DND-41 (cell line): ENCODE data around the gene ITM2B.

Experiments
- ATAC-seq: fragments of 200-7000 bp; cut with Tn5 transposase; 3 replicates; pipeline ENCODE4 v1.9.1; 2021; ENCODE audit warnings: low read depth; ENCODE audit not compliant: insufficient read depth
- DNase-seq: peaks from one replicate; pipeline ENCODE4 v3.0.0-alpha.2; 2020
- H2AFZ ChIP-seq: 2 replicates; pipeline ENCODE4 v1.6.0; 2012; ENCODE audit warnings: low read depth, low read length
- H3K27ac ChIP-seq: 2 replicates; pipeline ENCODE4 v1.5.1; 2012; ENCODE audit warnings: low read length, inconsistent platforms
- H3K27me3 ChIP-seq: fragments of 200-600 bp; sonication (generic); 2 replicates; pipeline ENCODE4 v1.6.0; 2012; ENCODE audit warnings: low read length, mild to moderate bottlenecking, inconsistent platforms; ENCODE audit not compliant: insufficient read depth, poor library complexity
- H3K36me3 ChIP-seq: 2 replicates; pipeline ENCODE4 v1.5.1; 2012; ENCODE audit warnings: low read length, inconsistent platforms; ENCODE audit not compliant: insufficient read depth
- H3K4me1 ChIP-seq: 2 replicates; pipeline ENCODE4 v1.5.1; 2012; ENCODE audit warnings: mild to moderate bottlenecking, low read length; ENCODE audit not compliant: insufficient read depth
- H3K4me2 ChIP-seq: 2 replicates; pipeline ENCODE4 v1.6.0; 2012; ENCODE audit warnings: mild to moderate bottlenecking, moderate library complexity, low read length, inconsistent platforms; ENCODE audit not compliant: insufficient read depth
- H3K4me3 ChIP-seq, 2 experiments: fragments of 200-600 bp in 1 of 2; shearing (Covaris generic) in 1 of 2; 2 replicates each; pipeline ENCODE4 v1.5.1; 2012 to 2016; ENCODE audit warnings: inconsistent platforms in 2 of 2, low read length in 2 of 2, mild to moderate bottlenecking in 2 of 2, low read depth in 1 of 2, moderate library complexity in 1 of 2
- H3K79me2 ChIP-seq: 2 replicates; pipeline ENCODE4 v1.6.0; 2012; ENCODE audit warnings: low read length, inconsistent platforms; ENCODE audit not compliant: insufficient read depth
- H3K9ac ChIP-seq: 2 replicates; pipeline ENCODE4 v1.6.0; 2012; ENCODE audit warnings: low read depth, mild to moderate bottlenecking, inconsistent platforms, low read length, moderate library complexity
- H3K9me3 ChIP-seq: 2 replicates; pipeline ENCODE4 v1.5.1; 2012; ENCODE audit warnings: low read length, moderate library complexity, mild to moderate bottlenecking, inconsistent platforms; ENCODE audit not compliant: insufficient read depth, severe bottlenecking
- H4K20me1 ChIP-seq: 2 replicates; pipeline ENCODE4 v1.6.0; 2012; ENCODE audit warnings: low read length; ENCODE audit not compliant: insufficient read depth
- CTCF ChIP-seq: IDR thresholded peaks from 2 replicates; pipeline ENCODE4 v1.5.1; 2012; ENCODE audit warnings: borderline replicate concordance, low read length, moderate library complexity, mild to moderate bottlenecking; ENCODE audit not compliant: poor library complexity, severe bottlenecking; ENCODE audit errors: extremely low read depth
- EZH2 ChIP-seq: IDR thresholded peaks from 3 replicates; pipeline ENCODE4 v1.6.1; 2012; ENCODE audit warnings: borderline replicate concordance, low read depth, mild to moderate bottlenecking, moderate library complexity, low read length, inconsistent platforms; ENCODE audit not compliant: severe bottlenecking

Gene ITM2B

DNA sequence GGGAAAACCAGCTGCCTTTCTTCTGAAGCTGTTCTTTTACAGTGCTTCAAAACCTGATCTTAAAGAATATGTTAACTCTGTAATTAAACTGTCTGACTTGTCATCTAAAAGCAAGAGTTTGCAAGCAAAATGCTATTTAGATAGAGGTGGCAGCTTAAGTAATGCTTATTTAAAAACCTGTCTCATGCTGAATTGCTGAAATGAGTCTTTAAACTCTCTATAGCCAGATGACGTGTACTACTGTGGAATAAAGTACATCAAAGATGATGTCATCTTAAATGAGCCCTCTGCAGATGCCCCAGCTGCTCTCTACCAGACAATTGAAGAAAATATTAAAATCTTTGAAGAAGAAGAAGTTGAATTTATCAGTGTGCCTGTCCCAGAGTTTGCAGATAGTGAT lies 22.9 kb downstream of the ITM2B start:
- Histone ChIP-seq H3K79me2 (peaks cover 37% of the 10 kb centered on the region), H3K4me1 (no peaks in the 10 kb centered on the region), H3K36me3 (peaks cover 80% of the 10 kb centered on the region), H3K4me3 (no peak overlapping the region), H3K27ac (no peak overlapping the region), H3K4me2 (no peak overlapping the region), H3K9ac (no peak overlapping the region), H3K27me3 (no peaks in the 10 kb centered on the region), H3K9me3 (no peaks in the 10 kb centered on the region), H4K20me1 (peaks cover 11% of the 10 kb centered on the region; the same call in 1 of the 2 replicates), H2AFZ (no peak overlapping the region)
- ATAC-seq (no peak), DNase-seq (no peak)
- TF ChIP-seq EZH2 (no peak), CTCF (no peak)

DNA sequence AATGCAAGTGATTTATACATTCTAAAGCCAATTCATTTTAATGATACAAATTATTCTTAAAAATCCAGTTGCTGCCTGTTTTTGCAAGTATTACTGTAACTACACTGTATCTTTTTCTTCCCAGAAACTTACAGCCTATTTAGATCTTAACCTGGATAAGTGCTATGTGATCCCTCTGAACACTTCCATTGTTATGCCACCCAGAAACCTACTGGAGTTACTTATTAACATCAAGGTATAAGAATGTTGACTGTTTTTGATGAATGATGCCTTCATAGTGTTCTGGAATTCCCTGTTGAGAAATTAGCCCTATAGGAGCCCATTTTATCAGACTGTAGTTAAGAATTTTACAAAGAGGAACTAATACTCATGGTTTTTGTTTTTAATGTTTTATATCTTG lies 25.0 kb downstream of the ITM2B start:
- no peak overlapping the region for H3K9ac ChIP-seq
- no peak for TF ChIP-seq CTCF
- no peak for TF ChIP-seq EZH2
- no peaks in the 10 kb centered on the region for H3K9me3 ChIP-seq
- no peak overlapping the region for H3K27ac ChIP-seq
- H3K4me1 ChIP-seq: no peaks in the 10 kb centered on the region
- H3K36me3 ChIP-seq: peaks cover 93% of the 10 kb centered on the region
- H4K20me1 ChIP-seq: 0 out of 2 replicates have a peak, but pooled peaks cover 4% of the 10 kb centered on the region
- ATAC-seq: no peak
- no peak overlapping the region for H3K4me2 ChIP-seq
- H3K27me3 ChIP-seq: no peaks in the 10 kb centered on the region
- DNase-seq: no peak
- H3K4me3 ChIP-seq: no peak overlapping the region
- H3K79me2 ChIP-seq: peaks cover 17% of the 10 kb centered on the region
- H2AFZ ChIP-seq: no peak overlapping the region

DNA sequence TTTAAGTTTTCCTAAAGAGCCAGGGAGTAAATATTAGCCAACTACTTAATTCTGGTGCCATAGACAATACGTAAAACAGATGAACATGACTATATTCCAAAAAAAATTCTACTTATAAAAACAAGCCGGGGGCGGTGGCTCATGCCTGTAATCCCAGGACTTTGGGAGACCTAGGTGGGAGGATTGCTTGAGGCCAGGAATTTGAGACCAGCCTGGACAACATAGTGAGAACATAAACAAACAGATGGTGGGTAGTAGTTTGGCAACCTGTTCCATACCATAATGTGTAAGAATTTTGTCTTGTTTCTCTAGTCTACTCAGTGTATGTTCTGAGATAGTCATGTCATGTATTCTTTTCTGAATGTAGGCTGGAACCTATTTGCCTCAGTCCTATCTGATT lies 25.4 kb downstream of the ITM2B start:
- peaks cover 95% of the 10 kb centered on the region for H3K36me3 ChIP-seq
- H3K9me3 ChIP-seq: no peaks in the 10 kb centered on the region
- no peak overlapping the region for H3K4me2 ChIP-seq
- H3K27ac ChIP-seq: no peak overlapping the region
- H3K4me1 ChIP-seq: no peaks in the 10 kb centered on the region
- no peak overlapping the region for H3K9ac ChIP-seq
- H2AFZ ChIP-seq: no peak overlapping the region
- H3K79me2 ChIP-seq: peaks cover 14% of the 10 kb centered on the region
- TF ChIP-seq CTCF: no peak
- no peak overlapping the region for H3K4me3 ChIP-seq
- H4K20me1 ChIP-seq: 0 out of 2 replicates have a peak, but pooled peaks cover 3% of the 10 kb centered on the region
- ATAC-seq (no peak), DNase-seq (no peak)
- no peaks in the 10 kb centered on the region for H3K27me3 ChIP-seq

DNA sequence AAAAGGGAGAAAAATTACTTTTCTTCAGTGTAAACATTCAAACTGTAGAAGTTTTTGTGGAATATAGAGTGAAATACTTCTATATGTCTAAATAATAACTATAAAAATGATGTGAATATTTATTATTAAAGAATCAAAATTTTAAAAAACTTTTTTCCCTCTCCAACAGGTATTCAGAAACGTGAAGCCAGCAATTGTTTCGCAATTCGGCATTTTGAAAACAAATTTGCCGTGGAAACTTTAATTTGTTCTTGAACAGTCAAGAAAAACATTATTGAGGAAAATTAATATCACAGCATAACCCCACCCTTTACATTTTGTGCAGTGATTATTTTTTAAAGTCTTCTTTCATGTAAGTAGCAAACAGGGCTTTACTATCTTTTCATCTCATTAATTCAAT lies 28.0 kb downstream of the ITM2B start:
- ATAC-seq (no peak), DNase-seq (no peak)
- H3K4me3 ChIP-seq: no peak overlapping the region
- H3K79me2 ChIP-seq: peaks cover 5% of the 10 kb centered on the region; the same call in 1 of the 2 replicates
- no peak overlapping the region for H3K9ac ChIP-seq
- H3K4me1 ChIP-seq: no peaks in the 10 kb centered on the region
- no peaks in the 10 kb centered on the region for H3K27me3 ChIP-seq
- no peak overlapping the region for H3K27ac ChIP-seq
- no peaks in the 10 kb centered on the region for H4K20me1 ChIP-seq
- peaks cover 89% of the 10 kb centered on the region for H3K36me3 ChIP-seq
- no peak for TF ChIP-seq CTCF
- TF ChIP-seq EZH2: no peak
- H2AFZ ChIP-seq: no peak overlapping the region
- H3K9me3 ChIP-seq: no peaks in the 10 kb centered on the region
- H3K4me2 ChIP-seq: no peak overlapping the region
